Skeletal muscle tissue (tissue), 4 donors: ENCODE measurements around the gene MRS2. TPM values are rescaled to one million over a fixed set of nuclear protein-coding genes. Genes with fewer than 3 reads are reported as not detected.
"Not testable (repeated sequence)": the region's sequence is repeated elsewhere in the genome, so short reads cannot be mapped to it uniquely, and the experiment has no call there.

Experiments used
- H3K27ac ChIP-seq: one replicate; pipeline ENCODE4 v1.7.0; 2013; ENCODE audit warnings: mild to moderate bottlenecking, low read depth, low read length, inconsistent platforms
- H3K27me3 ChIP-seq, 3 donors: one replicate each; pipeline ENCODE4 v1.7.0; 2013; ENCODE audit warnings: low read length in 3 of 3; ENCODE audit not compliant: control insufficient read depth in 3 of 3, insufficient read depth in 3 of 3
- H3K36me3 ChIP-seq, 3 donors: one replicate each; pipeline ENCODE4 v1.7.0; 2013; ENCODE audit warnings: low read length in 3 of 3; ENCODE audit not compliant: control insufficient read depth in 3 of 3, insufficient read depth in 3 of 3
- H3K4me1 ChIP-seq, 3 donors: one replicate each; pipeline ENCODE4 v1.7.0; 2013; ENCODE audit warnings: low read length in 3 of 3, mild to moderate bottlenecking in 3 of 3; ENCODE audit not compliant: control insufficient read depth in 3 of 3, insufficient read depth in 3 of 3
- H3K4me3 ChIP-seq, 3 donors: one replicate each; pipeline ENCODE4 v1.7.0; 2013; ENCODE audit warnings: low read length in 3 of 3
- H3K9ac ChIP-seq, 3 donors: one replicate each; pipeline ENCODE4 v1.7.0; 2013; ENCODE audit warnings: low read length in 3 of 3, mild to moderate bottlenecking in 3 of 3, moderate library complexity in 2 of 3, low read depth in 1 of 3
- H3K9me3 ChIP-seq, 3 donors: one replicate each; pipeline ENCODE4 v1.7.0; 2013; ENCODE audit warnings: low read length in 3 of 3; ENCODE audit not compliant: control insufficient read depth in 3 of 3
- total RNA-seq: library from RNA; depleted of rRNA; stranded (reverse); fragments of >200 nt; gene quantifications from one replicate; pipeline ENCODE4 v1.2.3, GENCODE V29; 2014
- donor health status: Osteomylitis.

The MRS2 gene
- total RNA-seq, 1 donor from 2014 or later: 12.5 TPM

GRCh38 chr6:24387818-24388217 is 14.9 kb upstream of the MRS2 start:
- Histone ChIP-seq H3K9ac (no peak overlapping the region), H3K27me3 (no peaks in the 10 kb centered on the region), H3K27ac (no peak overlapping the region), H3K36me3 (no peaks in the 10 kb centered on the region), H3K9me3 (no peaks in the 10 kb centered on the region), H3K4me1 (no peaks in the 10 kb centered on the region), H3K4me3 (no peak overlapping the region)

- no peak overlapping the region for H3K4me3 ChIP-seq
- H3K4me1 ChIP-seq: peaks cover 4 to 14% (median 8%) of the 10 kb centered on the region in 3 donors
Observed at GRCh38 chr6:24391208-24391607, 11.5 kb upstream of the MRS2 start.

GRCh38 chr6:24391756-24392405 is 10.9 kb upstream of the MRS2 start:
- H3K9ac ChIP-seq: no peak overlapping the region
- H3K27ac ChIP-seq: no peak overlapping the region
- H3K36me3 ChIP-seq: no peaks in the 10 kb centered on the region
- H3K4me3 ChIP-seq: no peak overlapping the region
- no peaks in the 10 kb centered on the region for H3K27me3 ChIP-seq
- no peaks in the 10 kb centered on the region for H3K9me3 ChIP-seq
- H3K4me1 ChIP-seq: peaks cover 4 to 14% (median 8%) of the 10 kb centered on the region in 3 donors

More at GRCh38 chr6:24391208-24391607, 11.5 kb upstream of the MRS2 start:
- no peaks in the 10 kb centered on the region for H3K36me3 ChIP-seq
- H3K9ac ChIP-seq: no peak overlapping the region
- no peaks in the 10 kb centered on the region for H3K27me3 ChIP-seq
- H3K9me3 ChIP-seq: no peaks in the 10 kb centered on the region
- H3K27ac ChIP-seq: no peak overlapping the region

- Histone ChIP-seq H3K9me3 (no peaks in the 10 kb centered on the region), H3K4me3 (no peak overlapping the region), H3K27me3 (no peaks in the 10 kb centered on the region), H3K27ac (peak overlapping the region; percentile 94), H3K9ac (peak overlapping the region in 1 of 3 donors; percentile 48), H3K4me1 (peaks cover 4 to 14% (median 8%) of the 10 kb centered on the region in 3 donors), H3K36me3 (no peaks in the 10 kb centered on the region)
Observed at GRCh38 chr6:24394061-24394779, 8.5 kb upstream of the MRS2 start.

DNA sequence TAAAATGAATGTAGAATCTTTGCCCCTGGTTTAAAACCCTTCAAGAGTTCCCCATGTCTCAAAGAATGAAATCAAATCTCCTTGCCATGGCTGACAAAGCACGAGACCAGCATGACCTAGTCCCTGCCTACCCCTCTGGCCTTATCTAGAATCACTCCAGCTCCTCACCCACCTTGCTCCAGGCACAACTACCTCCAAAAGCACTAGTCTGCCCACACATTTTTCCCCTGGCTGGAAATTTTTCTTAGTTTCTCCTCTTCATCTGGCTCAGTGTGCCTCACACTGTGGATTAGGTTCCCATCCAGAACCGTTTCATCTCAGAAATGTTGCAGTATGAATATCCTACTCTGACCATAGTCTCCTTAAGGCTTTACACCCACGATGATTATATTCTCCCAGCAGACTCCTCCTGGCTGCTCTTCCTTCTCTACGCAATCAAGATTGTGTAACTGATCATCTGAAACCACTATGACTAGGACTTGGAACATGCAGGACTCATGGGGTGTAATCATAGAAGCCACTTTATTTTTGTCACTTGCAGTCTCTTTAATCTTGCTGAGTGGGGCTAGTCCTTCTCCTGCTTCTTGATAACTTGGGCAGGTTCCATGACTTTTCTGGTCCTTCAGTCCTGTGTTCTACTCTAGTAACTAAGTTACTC is 7.8 kb upstream of the MRS2 start:
- H3K9ac ChIP-seq: peak overlapping the region in 2 of 3 donors; percentile 40 to 48
- peak overlapping the region; percentile 94 for H3K27ac ChIP-seq
- no peaks in the 10 kb centered on the region for H3K9me3 ChIP-seq
- peaks cover 0 to 3% (median 0%) of the 10 kb centered on the region in 3 donors for H3K27me3 ChIP-seq
- H3K36me3 ChIP-seq: no peaks in the 10 kb centered on the region
- H3K4me1 ChIP-seq: peaks cover 4 to 14% (median 8%) of the 10 kb centered on the region in 3 donors
- H3K4me3 ChIP-seq: peak overlapping the region in 2 of 3 donors; percentile 14 to 43

DNA sequence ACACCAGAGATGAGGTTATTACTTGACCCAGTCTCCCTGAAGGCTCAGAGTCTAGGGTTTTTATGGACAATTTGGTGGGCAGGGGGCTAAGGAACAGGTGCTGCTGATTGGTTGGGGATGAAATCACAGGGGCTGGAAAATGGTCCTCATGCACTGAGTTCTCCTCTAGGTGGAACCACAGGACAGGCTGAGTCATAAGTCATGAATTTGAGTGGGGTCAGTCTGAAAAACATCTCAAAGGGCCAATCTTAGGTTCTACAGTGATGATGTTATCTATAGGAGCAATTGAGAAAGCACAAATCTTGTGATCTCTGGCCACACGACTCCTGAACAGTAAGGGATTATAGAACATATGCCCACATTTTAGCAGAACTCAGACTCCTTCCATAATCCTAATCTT is 5.9 kb upstream of the MRS2 start:
- no peaks in the 10 kb centered on the region for H3K36me3 ChIP-seq
- no peak overlapping the region for H3K27ac ChIP-seq
- peaks cover 4 to 14% (median 8%) of the 10 kb centered on the region in 3 donors for H3K4me1 ChIP-seq
- H3K27me3 ChIP-seq: peaks cover 0 to 3% (median 0%) of the 10 kb centered on the region in 3 donors
- H3K9me3 ChIP-seq: no peaks in the 10 kb centered on the region
- H3K4me3 ChIP-seq: no peak overlapping the region
- no peak overlapping the region for H3K9ac ChIP-seq

DNA sequence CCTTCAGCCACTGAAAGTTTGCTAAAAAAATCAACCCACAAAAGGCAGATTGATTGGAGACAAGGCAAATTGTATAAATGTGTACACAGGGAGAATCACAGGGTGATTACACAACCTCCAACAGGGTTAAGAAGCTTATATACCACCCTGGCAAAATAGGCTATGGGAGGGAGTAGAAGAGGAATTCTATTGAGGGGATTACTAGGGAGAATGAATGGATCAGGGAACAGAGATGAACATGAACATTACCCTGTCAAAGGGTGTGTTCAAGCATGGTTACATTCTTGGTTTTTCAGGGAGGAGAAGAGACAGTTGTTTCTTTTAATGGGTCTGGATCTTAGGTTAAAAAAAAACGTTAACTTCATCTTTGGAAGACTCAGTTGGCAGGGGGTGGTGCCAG is 5.1 kb upstream of the MRS2 start:
- Histone ChIP-seq H3K27me3 (peaks cover 0 to 3% (median 0%) of the 10 kb centered on the region in 3 donors), H3K9me3 (no peaks in the 10 kb centered on the region), H3K4me1 (peaks cover 4 to 18% (median 12%) of the 10 kb centered on the region in 3 donors), H3K36me3 (no peaks in the 10 kb centered on the region), H3K9ac (no peak overlapping the region), H3K27ac (no peak overlapping the region), H3K4me3 (no peak overlapping the region)

GRCh38 chr6:24400045-24401039 is 2.4 kb upstream of the MRS2 start:
- H3K4me1 ChIP-seq: peaks cover 7 to 19% (median 12%) of the 10 kb centered on the region in 3 donors
- H3K36me3 ChIP-seq, H3K9me3 ChIP-seq, H3K27ac ChIP-seq, H3K4me3 ChIP-seq, H3K9ac ChIP-seq, H3K27me3 ChIP-seq: not testable (repeated sequence)

GRCh38 chr6:24401458-24401857 is 1.3 kb upstream of the MRS2 start:
- H3K4me1 ChIP-seq: peaks cover 6 to 13% (median 10%) of the 10 kb centered on the region in 3 donors
- H3K27me3 ChIP-seq: peaks cover 0 to 3% (median 0%) of the 10 kb centered on the region in 3 donors
- H3K4me3 ChIP-seq: no peak overlapping the region
- no peak overlapping the region for H3K9ac ChIP-seq
- H3K36me3 ChIP-seq: peaks cover 4 to 12% (median 4%) of the 10 kb centered on the region in 3 donors
- no peaks in the 10 kb centered on the region for H3K9me3 ChIP-seq
- H3K27ac ChIP-seq: no peak overlapping the region
